HG02973 (cell line): ENCODE data around the gene DTNBP1.

Experiments
- ATAC-seq: cut with Tn5 transposase; IDR thresholded peaks from one replicate; pipeline ENCODE4 v1.9.1; 2021; ENCODE audit warnings: moderate library complexity; ENCODE audit not compliant: unreplicated experiment

Gene DTNBP1

DNA sequence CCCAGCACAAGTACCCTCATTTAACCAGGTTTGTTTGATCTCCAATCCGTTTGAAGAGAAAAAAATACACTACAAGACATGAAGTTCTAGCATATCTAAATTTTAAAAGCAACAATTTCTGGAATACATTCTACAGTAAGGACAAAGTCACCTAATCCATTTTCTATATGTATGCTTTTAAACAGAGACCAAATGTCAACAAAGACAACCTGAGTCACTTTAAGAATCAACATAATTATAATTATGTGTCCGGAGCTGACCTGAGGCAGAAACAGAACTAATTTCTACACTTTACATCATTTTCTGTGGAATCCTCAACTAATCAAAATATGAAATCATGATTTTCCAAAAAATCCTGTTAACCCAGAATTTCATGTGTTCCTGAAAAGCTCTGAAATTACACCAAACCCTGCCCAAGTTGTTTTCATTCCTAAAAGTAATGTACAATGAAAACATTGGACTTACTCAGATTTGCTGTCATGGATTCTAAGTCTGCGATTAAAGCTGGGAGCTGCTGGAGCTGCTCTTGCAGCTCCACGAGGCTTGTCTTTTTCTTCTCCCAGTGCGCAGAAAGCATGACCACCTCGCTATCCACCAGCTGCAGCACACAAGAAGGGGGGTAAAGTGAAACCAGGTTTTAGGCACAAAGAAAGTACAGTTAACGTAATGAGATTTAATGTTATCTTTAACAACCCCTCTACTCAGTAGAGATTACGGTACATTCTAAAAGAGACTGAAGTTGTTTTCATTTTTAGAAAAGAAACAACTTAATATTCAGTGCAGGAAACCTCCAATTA, 35.8 kb downstream of the DTNBP1 start:
- no peak for ATAC-seq

DNA sequence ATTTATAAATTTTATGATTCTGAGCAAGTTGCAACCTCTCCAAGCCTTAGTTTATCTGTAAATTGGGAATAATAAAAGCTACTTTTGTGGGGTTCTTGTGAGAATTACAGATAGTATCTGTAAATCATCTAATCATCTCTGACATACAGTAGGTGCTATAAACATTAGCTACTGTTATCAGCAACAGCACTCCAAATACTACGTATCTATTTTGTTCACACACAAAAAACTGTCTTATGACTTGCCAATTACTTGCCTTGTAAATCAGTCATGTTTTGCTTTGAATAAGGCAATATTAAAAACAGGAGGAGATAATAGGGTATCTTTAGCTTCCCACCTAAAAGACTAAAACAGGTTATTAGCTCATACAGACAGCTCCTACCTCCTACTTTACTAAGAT, 36.7 kb downstream of the DTNBP1 start:
- no peak for ATAC-seq

DNA sequence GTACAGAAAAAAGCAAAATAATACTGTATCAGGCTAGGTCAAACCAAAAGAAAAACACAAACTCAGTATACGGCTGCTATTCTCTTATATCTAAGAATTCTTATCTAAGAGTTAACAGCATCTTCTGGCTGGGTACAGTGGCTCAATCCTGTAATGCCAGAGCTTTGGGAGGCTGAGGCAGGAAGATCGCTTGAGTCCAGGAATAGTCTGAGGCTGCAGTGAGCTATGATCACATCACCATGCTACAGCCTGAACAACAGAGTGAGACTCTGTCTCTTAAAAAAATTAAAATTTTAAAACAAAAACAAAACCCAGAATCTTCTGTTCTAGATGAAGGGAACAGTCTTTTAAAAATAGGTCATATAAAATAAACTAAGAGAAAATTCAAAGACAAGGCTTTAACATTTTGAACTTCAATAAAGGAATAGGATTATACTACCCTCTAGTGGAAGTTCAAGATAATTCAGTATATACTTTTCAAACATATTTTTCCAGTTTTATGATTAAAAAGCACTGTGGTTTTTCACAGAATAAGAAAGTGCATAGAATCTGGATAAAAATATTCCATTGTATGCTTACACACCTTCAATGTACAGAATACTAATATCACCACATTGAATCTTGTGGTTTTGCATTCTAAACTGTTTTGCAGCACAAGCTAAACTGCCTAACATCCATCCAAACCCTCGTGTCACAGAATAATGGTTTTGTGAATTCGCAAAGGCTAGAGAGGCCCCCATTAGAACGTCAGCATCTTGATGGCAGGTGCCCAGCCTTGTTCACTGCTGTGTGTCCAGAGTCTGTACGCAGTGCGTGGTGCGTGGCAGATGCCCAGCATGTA, 39.3 kb downstream of the DTNBP1 start:
- ATAC-seq: no peak

DNA sequence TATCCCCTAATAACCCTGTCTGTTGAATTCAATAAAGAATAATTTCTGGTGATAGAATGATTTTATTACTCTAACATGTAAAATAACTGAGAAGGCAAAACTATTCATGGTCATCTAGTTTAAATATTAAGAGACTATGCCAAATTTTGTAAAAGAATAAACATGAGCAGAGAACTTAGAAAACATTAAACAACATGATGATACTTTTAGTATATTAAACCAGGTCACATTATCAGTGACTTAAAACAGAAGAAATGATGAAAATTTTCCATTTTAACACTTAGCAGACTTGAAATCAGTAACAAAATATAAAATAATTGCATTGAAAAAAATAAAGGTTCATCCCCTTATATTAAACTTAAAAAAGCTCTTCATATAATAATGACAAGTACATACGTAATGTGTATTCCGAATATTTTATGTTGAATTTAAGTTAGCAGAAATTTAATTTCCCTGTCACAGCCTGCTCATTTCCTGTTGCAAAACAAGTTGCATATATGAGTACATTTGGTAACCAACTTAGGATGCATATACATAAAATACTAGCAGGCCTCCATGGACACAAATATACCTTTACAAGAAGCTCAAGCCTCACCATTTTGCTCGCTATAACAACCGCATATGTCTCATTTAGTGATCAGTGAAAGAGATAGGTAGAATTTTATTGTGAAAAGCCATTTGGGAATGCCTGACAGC, 40.6 kb downstream of the DTNBP1 start:
- no peak for ATAC-seq

DNA sequence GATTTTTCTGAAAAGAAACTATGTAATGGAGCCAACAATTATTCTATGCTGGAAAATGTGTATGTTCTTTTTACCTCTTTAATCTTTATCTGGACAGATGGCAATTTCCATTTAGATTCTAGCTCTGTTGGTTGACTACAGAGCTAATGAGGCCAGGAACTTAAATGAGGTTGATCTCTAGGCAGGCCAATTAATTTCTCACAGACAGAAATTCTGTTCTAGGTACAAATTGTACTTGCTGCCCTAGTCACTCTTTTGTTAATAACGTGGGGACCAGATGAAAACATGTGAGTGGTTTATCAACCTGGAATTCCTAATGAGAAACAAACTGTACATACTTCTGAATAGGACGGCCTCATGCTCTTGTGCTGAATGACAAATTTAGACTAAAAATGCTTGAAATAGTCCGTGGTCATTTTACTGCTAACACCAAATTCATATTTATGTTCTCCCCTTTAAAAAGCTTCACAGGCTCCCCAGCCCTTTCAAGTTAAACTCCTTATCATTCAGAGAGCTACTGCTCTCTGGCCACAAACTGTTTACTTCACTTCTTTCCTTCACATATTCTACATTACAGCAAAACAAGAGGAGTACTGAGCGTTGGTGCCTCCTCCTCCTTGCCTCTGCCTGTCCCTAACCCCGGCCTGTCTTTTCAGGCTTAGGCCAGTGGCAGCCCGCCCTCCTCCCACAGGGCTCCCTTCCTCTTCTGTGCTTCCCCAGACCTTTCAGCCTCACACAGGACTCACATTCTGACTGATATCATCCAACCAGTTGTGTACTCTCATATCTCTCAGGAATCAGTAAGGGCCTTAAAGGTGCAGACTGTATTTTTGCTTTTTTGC, 41.4 kb downstream of the DTNBP1 start:
- ATAC-seq: peak; percentile 94

DNA sequence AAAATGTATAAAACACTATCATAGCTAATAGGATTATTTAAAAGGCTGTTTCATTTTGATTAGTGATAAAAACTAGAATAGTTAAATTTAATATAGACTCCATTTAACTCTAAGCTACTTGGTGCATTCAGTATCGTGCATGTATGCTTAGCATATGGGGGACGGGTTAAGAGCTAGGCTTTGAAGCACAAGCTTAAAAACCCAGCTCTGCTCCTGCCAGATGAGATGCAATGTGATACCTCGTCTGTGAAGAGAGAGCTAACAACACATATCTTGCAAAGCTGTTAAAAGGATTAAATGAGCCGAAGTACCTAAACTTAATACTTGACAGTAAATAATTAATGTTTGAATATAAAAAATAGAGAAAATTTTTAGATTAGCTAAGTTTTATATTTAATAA, 42.2 kb downstream of the DTNBP1 start:
- ATAC-seq: no peak

DNA sequence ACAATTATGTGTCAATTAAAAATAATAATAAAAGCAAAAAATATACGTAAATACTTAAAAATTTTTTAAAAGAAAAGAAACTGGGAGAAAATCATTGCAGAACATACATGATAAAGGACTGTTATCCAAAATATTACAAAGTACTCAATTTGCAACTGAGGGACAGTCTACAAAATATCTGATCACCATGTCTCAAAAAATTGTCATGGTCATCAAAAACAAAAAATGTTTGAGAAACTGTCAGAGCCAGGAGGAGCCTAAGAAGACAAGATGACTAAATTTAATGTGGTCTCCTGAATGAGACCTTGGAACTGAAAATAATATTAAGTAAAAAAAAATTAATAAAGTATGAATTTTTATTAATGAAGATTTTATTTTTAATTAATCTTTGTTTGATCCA, 43.5 kb downstream of the DTNBP1 start:
- ATAC-seq: no peak

DNA sequence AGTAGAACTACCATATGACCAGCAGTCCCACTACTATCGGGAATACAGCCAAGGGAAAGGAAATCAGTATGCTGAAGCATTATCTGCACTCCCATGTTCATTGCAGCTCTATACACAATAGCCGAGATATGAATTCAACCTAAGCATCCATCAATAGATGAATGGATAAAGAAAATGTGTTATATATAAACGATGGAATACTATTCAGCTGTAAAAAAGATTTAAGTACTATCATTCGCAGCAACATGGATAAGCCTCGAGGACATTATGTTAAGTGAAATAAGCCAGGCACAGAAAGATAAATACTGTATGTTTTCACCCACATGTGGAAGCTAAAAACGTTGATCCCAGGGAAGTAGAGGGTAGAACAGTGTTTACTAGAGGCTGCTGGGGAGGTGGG, 44.1 kb downstream of the DTNBP1 start:
- ATAC-seq: no peak

DNA sequence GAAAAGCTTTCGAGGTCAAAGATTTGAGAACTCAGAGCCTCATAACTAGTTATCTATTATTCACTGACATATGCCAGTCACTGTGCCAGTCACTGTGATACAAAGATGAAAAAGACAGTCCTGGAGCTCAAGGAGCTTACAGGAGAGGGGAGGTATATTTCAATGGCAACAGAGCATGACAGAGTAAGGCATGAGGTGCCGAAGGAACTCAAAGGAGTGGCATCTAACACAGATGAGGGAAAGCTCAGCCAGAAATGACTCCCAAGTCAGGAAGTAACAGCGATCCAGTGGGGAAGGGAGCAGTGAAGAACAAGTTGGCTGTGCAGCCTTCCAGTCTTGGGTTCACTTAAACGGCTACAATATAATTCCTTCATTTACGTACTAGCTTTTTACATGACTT, 46.6 kb downstream of the DTNBP1 start:
- no peak for ATAC-seq

DNA sequence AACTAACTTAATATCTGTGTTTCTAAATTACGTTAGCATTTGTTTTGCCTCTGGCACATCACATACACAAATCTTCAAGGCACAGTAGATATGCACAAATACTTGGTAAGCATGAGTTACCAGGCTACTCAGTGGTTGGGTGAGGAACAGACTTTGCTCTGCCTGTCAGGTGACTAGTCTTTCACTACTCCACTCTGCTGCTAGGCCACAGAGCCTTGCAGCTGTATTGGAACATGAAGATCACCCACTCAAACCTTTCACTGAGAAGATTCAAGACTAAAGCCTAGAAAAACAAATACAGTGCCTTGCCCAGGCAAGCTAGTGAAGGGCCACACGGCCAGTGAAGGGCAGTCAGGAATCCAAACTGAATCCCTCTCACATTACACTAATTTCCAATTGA, 47.0 kb downstream of the DTNBP1 start:
- ATAC-seq: peak; percentile 51

DNA sequence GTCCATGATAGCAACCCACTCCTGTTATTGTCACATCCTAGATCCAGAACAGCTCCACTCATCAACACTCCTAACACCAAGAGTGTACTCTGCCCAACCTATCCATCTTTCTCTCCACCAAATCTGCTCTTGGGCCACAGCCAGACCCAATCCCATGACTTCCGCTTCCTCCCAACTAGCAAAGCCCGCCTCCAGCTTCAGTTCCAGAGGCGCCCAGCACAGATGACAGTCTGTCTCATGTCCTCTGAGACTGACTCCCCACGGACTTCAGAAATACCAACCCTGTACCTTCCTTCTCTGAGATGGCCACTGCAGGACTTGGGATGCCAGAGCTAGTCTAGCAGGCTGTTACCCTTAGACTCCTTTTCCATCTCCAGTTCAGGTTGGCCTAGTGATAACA, 48.6 kb downstream of the DTNBP1 start:
- ATAC-seq: no peak

DNA sequence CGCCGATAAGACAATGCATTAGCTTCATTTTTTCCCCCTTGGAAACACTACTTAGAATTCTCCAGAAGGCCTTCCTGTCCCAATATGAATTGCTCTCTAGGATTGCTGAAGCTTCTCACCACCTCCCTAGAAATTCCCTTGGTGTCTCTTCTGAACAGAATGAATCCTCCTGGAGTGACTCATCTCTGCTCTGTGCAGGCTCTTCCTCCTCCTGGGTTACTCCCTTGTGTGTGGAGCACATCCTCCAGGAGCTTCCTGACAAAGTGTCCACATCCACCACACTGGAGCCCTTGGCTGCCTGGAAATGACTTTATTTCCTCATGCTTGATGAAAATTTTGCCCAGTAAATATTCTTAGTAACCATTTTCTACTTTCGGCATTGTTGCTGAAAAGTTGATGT, 54.4 kb downstream of the DTNBP1 start:
- no peak for ATAC-seq

DNA sequence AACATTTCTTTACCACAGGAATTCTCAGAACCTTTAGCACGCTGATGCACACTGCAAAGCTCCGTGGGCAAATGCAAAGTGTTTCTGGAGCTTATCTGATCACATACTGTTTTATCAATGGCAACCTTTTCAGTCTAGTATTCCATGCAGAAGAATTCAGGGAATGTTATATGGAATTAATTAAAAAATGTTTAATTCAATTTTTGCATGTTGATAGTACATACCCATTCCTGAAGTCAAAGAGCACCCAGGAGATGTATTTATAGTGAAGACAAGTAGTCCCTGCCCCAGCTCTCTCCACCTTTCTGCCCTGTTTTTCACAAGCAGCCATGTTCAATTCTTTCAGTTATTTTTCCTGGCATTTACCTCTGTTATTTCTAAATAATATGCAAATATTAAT, 55.2 kb downstream of the DTNBP1 start:
- ATAC-seq: no peak

DNA sequence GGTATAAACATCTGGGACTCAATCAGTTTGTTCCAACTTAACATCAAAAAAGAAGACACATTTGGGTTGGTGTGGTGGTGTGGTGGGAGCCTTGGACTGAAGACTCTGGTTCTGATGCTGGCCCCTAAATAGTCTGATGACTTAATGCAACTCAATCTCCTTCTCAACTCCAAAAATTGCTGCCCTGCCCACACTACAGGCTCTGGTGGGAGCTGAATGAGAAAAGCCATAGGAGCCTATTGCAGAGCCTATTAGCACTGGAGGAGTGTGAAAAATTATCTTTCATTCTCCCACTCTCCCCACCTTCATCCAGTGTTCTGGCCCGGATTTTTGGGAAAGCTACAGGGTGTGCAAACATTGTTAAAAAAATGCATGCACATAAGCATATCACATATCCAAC, 56.5 kb downstream of the DTNBP1 start:
- ATAC-seq: no peak

DNA sequence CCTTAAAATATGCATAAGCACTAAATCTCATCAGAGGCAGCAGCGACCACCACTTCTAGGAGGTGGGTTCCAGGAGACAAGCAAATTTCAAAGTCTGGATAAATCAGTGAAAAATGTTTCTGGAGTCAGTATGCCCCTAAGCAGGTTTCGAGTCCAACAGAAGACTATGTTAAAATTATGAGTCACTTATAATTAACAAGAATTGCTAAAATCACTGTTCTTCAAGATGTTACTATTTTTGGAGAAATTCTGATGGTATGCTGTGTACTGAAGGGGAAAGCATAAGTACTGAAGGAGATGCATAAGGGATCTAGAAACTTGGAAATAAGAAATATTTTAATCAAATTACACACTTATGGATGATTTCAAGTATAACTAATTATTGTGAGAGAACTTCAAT, 58.0 kb downstream of the DTNBP1 start:
- ATAC-seq: no peak

DNA sequence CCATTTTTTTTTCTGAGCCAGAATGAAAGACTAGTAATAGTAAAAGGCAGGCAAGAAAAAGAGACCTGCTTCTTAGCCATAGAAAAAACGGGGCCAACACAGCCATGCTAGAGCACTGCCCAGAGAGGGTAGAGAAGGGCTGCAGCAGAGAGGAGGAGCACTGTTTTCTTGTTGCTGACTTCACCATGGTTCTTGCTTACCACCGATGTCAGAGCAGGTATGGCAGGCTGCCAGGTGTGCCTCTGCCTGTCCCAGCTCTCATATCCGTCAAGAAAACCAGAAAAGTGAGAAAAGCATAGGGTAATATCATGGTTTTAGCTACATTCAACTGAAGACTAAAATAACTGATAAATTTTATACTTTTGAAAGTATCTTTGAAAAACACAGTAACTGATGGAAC, 60.7 kb downstream of the DTNBP1 start:
- ATAC-seq: no peak

DNA sequence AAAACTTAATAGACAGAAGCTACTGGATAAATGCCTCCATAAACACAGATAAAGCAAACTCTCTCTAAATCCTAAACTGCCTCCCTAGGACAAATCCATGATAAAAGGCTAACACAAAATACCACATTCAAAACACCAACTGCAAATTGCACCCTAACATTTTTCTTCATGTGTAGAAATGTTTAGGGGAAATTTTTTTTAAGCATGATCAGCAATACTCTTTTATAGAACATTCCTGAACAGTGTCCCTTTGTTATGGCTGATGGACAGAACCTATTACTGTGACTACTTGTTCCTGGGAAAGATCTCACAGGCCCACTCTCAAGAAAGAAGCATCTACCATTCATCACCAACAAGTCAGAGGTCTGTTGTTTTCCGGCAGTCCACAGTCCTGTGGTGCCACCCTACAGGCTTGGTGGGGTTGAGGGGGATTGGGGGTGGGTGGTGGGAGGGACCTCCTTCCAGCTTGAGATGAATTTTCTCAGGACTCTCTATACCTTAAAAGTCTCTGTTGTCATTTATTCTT, 64.5 kb downstream of the DTNBP1 start:
- ATAC-seq: no peak

DNA sequence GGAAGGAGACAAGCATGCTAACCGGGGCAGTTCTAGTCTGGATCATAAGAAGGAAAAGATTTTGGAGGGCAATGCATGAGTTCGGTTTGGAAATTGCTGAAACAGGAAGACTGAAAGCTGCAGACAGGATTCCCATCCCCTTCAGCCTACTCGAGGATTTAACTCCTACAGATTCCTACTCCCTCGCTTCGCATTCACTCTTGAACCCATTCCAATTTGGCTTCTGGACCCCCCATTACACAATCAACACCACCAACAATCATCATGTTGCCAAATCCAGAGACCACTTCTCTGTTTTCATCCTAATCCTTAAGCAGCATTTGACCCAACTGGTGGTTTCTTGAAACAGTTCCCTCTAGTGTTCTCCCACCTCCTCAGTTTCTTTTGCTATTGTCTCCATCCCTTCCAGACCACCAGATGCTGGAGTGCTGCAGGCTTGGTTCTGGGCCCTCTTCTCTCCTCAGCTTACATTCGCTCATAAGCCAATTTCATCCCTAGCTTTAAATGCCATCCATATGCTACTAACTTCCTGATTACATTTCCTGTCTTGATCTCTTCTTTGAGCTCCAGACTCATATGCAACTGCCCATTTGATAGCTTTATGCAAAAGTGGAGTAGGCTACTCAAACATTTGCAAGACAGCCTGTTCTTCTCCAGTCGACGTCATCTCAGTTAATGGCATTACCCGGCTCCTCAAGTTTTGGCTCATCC, 66.5 kb downstream of the DTNBP1 start:
- ATAC-seq: no peak

DNA sequence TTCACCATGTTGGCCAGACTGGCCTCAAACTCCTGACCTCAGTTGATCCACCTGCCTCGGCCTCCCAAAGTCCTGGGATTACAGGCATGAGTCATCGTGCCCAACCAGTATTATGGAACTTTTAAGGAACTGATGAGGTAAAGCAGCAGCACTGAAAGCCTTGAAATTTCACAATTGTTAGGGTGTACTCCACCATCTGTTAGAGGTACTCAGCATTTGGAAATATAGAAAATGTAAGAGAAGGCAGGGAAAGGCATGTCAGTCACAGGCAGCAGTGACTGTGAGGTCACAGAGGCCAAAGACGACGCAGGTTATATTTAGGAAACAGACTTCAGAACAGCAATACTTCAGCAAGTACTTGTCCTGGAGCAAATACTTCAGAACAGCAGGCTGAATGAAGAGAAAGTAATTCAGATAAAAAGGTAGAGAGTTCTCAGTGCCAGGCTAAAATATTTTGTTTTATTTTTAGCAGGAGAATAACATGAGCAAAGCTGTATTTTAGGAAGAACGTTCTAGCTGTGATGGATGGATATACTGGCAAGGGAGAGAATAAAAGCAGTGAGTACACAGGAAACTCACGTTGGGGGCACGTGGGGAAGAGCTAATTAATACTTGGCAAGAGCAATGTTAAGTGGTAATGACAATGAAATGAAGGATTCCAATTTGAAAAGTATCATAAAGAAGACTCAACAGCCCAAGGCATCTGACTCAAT, 67.2 kb downstream of the DTNBP1 start:
- no peak for ATAC-seq
